ENCODE data around the gene HSP90AA1. TPM values are rescaled to one million over a fixed set of nuclear protein-coding genes. Genes with fewer than 3 reads are reported as not detected.

Gene HSP90AA1
- total and polyA plus RNA-seq, 2 donors (not counting 1 experiment from before 2014, with no cell fraction given) = 190 to 222 TPM

DNA sequence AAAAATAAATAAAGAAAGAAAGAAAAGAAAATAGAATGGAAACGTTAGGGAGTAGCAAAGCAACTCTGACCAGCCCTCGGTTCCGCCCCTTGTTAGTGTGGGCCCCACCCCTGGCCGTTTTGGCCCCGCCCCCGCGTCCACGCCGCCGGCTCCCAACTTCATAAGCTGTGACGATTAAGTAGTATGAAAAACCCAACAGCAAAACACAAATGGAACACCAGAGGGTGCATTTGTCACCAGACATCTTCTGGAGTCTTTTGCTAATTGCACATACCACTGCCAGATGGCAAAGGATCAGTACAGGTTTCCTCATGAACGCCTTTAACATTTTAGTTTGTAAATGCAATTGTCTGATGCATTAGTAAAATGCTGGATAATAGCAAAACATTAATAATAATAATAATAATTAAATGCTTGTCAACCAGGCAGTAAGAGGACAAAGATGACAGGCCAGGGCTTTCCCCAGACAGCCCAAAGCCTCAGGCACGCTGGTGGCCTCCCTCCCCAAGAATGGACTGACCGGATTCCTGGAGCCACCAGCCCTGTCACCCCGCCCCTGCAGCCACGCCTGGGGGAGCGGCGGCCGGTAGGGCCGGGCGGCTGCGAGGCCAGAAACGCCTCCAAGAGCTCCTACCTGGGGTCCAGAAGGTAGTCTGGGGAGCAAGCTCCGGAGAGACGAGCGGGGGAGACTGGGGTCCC is 23.6 kb downstream of the HSP90AA1 start:
- Histone ChIP-seq H3K4me2 (replicated peaks; ENCODE audit: low read depth, low read length, poor library complexity, severe bottlenecking) (no peak overlapping the region), H3K27me3 (replicated peaks in 1 of 4; ENCODE audit: control extremely low read depth in 1 of 4, control insufficient read depth in 3 of 4, insufficient read depth in 4 of 4, low read length in 3 of 4) (peaks cover 0 to 2% (median 0%) of the 10 kb centered on the region in 4 experiments), H3K9me3 (ENCODE audit: control extremely low read depth in 1 of 3, control insufficient read depth in 2 of 3, insufficient read depth in 1 of 3, low read length in 2 of 3) (no peaks in the 10 kb centered on the region), H3K27ac (ENCODE audit: low read length in 2 of 2) (no peak overlapping the region), H4K20me1 (ENCODE audit: control insufficient read depth, insufficient read depth, low read length, poor library complexity, severe bottlenecking) (no peaks in the 10 kb centered on the region), H3K79me2 (ENCODE audit: control insufficient read depth, insufficient read depth, low read length) (no peaks in the 10 kb centered on the region), H3K4me1 (ENCODE audit: control insufficient read depth in 2 of 2, insufficient read depth in 2 of 2, low read length in 2 of 2) (peaks cover 0 to 3% of the 10 kb centered on the region in 2 donors), H3K36me3 (replicated peaks in 1 of 2; ENCODE audit: control extremely low read depth in 1 of 2, control insufficient read depth in 1 of 2, extremely low read depth in 1 of 2, insufficient read depth in 2 of 2, low read length in 1 of 2) (no peaks in the 10 kb centered on the region), H3K4me3 (ENCODE audit: control extremely low read depth in 1 of 5, extremely low read depth in 1 of 5, insufficient read depth in 1 of 5, low read depth in 2 of 5, low read length in 4 of 5) (no peak overlapping the region), H2AFZ (ENCODE audit: insufficient read depth, low read depth, low read length, poor library complexity, severe bottlenecking) (no peak overlapping the region), H3K9ac (ENCODE audit: low read length) (no peak overlapping the region)
- CTCF ChIA-PET = interaction anchor here (1.0 to 4.0 kb wide), 7 partner anchors 8 to 356 kb away, joined by 3 to 37 read pairs (median 4); no protein-coding TSS in a partner anchor
- TF ChIP-seq EZH2 (IDR thresholded peaks at IDR 0.05; ENCODE audit: borderline replicate concordance, insufficient read depth, low read depth, low read length, poor library complexity, severe bottlenecking) = no peak
- TF ChIP-seq, protein P1, sequence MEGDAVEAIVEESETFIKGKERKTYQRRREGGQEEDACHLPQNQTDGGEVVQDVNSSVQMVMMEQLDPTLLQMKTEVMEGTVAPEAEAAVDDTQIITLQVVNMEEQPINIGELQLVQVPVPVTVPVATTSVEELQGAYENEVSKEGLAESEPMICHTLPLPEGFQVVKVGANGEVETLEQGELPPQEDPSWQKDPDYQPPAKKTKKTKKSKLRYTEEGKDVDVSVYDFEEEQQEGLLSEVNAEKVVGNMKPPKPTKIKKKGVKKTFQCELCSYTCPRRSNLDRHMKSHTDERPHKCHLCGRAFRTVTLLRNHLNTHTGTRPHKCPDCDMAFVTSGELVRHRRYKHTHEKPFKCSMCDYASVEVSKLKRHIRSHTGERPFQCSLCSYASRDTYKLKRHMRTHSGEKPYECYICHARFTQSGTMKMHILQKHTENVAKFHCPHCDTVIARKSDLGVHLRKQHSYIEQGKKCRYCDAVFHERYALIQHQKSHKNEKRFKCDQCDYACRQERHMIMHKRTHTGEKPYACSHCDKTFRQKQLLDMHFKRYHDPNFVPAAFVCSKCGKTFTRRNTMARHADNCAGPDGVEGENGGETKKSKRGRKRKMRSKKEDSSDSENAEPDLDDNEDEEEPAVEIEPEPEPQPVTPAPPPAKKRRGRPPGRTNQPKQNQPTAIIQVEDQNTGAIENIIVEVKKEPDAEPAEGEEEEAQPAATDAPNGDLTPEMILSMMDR (IDR thresholded peaks at IDR 0.05) = peak; percentile 49
- DNase-seq = peak; percentile 76
- Mint-ChIP-seq H3K27me3 (no peaks in the 10 kb centered on the region), H3K9me3 (ENCODE audit: insufficient read depth) (no peaks in the 10 kb centered on the region), H3K4me1 (peaks cover 4% of the 10 kb centered on the region), H3K27ac (no peak overlapping the region), H3K4me3 (no peak overlapping the region)
- POLR2A ChIA-PET = interaction anchor here (0.7 kb wide), 2 partner anchors 178 to 292 kb away, joined by 4 to 7 read pairs; no protein-coding TSS in a partner anchor
- intact Hi-C loops (cut with micrococcal nuclease) = loop anchor here (1.0 kb wide), 2 partner anchors 23 to 33 kb away; no protein-coding TSS in a partner anchor
- ATAC-seq (ENCODE audit: low read depth) = peak; percentile 98
- WGBS (ENCODE audit: insufficient coverage) = 78% methylated on average over 15 of the region's 26 CpGs

DNA sequence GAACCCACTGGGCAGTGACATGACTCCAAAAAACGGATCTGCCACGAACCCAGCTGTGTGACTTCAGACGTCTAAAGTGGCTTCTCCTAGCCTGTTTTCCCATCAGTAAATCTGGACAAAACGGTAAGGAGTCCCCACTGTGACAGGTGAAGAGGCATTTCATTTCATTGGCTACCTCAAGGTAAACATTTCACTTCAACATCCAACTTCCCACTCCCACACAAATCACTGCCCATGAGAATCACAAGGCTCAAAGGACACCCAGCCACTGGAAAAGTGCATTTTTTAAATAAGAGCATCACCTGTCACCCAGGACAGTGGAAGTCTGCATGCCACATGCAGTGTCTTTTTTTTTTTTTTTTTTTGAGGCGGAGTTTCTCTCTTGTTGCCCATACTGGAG is 27.9 kb downstream of the HSP90AA1 start:
- Histone ChIP-seq H3K4me1 (ENCODE audit: control insufficient read depth in 2 of 2, insufficient read depth in 2 of 2, low read length in 2 of 2) (peaks cover 0 to 3% of the 10 kb centered on the region in 2 donors), H3K27me3 (replicated peaks in 1 of 4; ENCODE audit: control extremely low read depth in 1 of 4, control insufficient read depth in 3 of 4, insufficient read depth in 4 of 4, low read length in 3 of 4) (peaks cover 0 to 2% (median 0%) of the 10 kb centered on the region in 4 experiments), H3K27ac (ENCODE audit: low read length in 2 of 2) (no peak overlapping the region), H3K9ac (ENCODE audit: low read length) (no peak overlapping the region), H3K79me2 (ENCODE audit: control insufficient read depth, insufficient read depth, low read length) (no peaks in the 10 kb centered on the region), H2AFZ (ENCODE audit: insufficient read depth, low read depth, low read length, poor library complexity, severe bottlenecking) (no peak overlapping the region), H3K9me3 (ENCODE audit: control extremely low read depth in 1 of 3, control insufficient read depth in 2 of 3, insufficient read depth in 1 of 3, low read length in 2 of 3) (no peaks in the 10 kb centered on the region), H3K4me2 (replicated peaks; ENCODE audit: low read depth, low read length, poor library complexity, severe bottlenecking) (no peak overlapping the region), H4K20me1 (ENCODE audit: control insufficient read depth, insufficient read depth, low read length, poor library complexity, severe bottlenecking) (no peaks in the 10 kb centered on the region), H3K4me3 (ENCODE audit: control extremely low read depth in 1 of 5, extremely low read depth in 1 of 5, insufficient read depth in 1 of 5, low read depth in 2 of 5, low read length in 4 of 5) (no peak overlapping the region), H3K36me3 (replicated peaks in 1 of 2; ENCODE audit: control extremely low read depth in 1 of 2, control insufficient read depth in 1 of 2, extremely low read depth in 1 of 2, insufficient read depth in 2 of 2, low read length in 1 of 2) (peaks cover 0 to 2% of the 10 kb centered on the region in 2 experiments)
- ChIA-PET CTCF (no interaction called here), POLR2A (no interaction called here)
- DNase-seq (no peak), ATAC-seq (ENCODE audit: low read depth) (no peak)
- Mint-ChIP-seq H3K27me3 (no peaks in the 10 kb centered on the region), H3K4me3 (no peak overlapping the region), H3K4me1 (peaks cover 4% of the 10 kb centered on the region), H3K9me3 (ENCODE audit: insufficient read depth) (no peaks in the 10 kb centered on the region), H3K27ac (no peak overlapping the region)
- intact Hi-C loops (cut with micrococcal nuclease) = no loop called here
- TF ChIP-seq, protein P1 (IDR thresholded peaks at IDR 0.05) = no peak
- no peak for TF ChIP-seq EZH2 (IDR thresholded peaks at IDR 0.05; ENCODE audit: borderline replicate concordance, insufficient read depth, low read depth, low read length, poor library complexity, severe bottlenecking)
- 69% methylated on average over 4 of the region's 5 CpGs for WGBS (ENCODE audit: insufficient coverage)

Measured in B cell (primary cell).